Loucy (cell line): ENCODE data around the gene ZNF41.

ENCODE experiments used
- H2AFZ ChIP-seq: fragments of 200-600 bp; sonication (generic); 2 replicates; pipeline ENCODE4 v1.6.0; 2016; ENCODE audit warnings: antibody characterized with exemption, mild to moderate bottlenecking, low read length, moderate library complexity
- H3F3A ChIP-seq: fragments of 200-600 bp; 2 replicates; pipeline ENCODE4 v1.6.0; 2016; ENCODE audit warnings: antibody characterized with exemption, low read depth, mild to moderate bottlenecking
- H3K27me3 ChIP-seq: fragments of 200-600 bp; sonication (generic); 2 replicates; pipeline ENCODE4 v1.6.1; 2014; ENCODE audit warnings: low read length, mild to moderate bottlenecking; ENCODE audit not compliant: insufficient read depth, poor library complexity, severe bottlenecking
- H3K36me3 ChIP-seq: fragments of 200-600 bp; sonication (generic); 2 replicates; pipeline ENCODE4 v1.6.1; 2016; ENCODE audit warnings: low read length; ENCODE audit not compliant: insufficient read depth
- H3K4me1 ChIP-seq: fragments of 200-600 bp; sonication (generic); 2 replicates; pipeline ENCODE4 v1.5.1; 2014; ENCODE audit warnings: low read length, mild to moderate bottlenecking; ENCODE audit not compliant: insufficient read depth, poor library complexity, severe bottlenecking
- H3K4me2 ChIP-seq: fragments of 200-600 bp; sonication (generic); 2 replicates; pipeline ENCODE4 v1.6.0; 2014; ENCODE audit warnings: antibody characterized with exemption, low read length, low read depth, mild to moderate bottlenecking; ENCODE audit not compliant: poor library complexity, severe bottlenecking
- H3K4me3 ChIP-seq: fragments of 200-600 bp; sonication (generic); 2 replicates; pipeline ENCODE4 v1.5.1; 2014; ENCODE audit warnings: low read length, mild to moderate bottlenecking, mixed read lengths; ENCODE audit not compliant: poor library complexity, severe bottlenecking
- H3K79me2 ChIP-seq: fragments of 200-600 bp; sonication (generic); 2 replicates; pipeline ENCODE4 v1.6.1; 2014; ENCODE audit warnings: low read length; ENCODE audit not compliant: insufficient read depth
- H3K9ac ChIP-seq: fragments of 200-600 bp; sonication (generic); 2 replicates; pipeline ENCODE4 v1.6.0; 2014; ENCODE audit warnings: mild to moderate bottlenecking, low read depth, low read length, moderate library complexity; ENCODE audit not compliant: poor library complexity, severe bottlenecking
- H3K9me2 ChIP-seq: fragments of 200-600 bp; sonication (generic); replicated peaks from 2 replicates; pipeline ENCODE4 v1.6.1; 2016; ENCODE audit warnings: low read depth, low read length, mixed read lengths
- H3K9me3 ChIP-seq: fragments of 200-600 bp; sonication (generic); 2 replicates; pipeline ENCODE4 v1.6.1; 2014; ENCODE audit warnings: mild to moderate bottlenecking, antibody characterized with exemption, low read length, low read depth; ENCODE audit not compliant: insufficient read depth
- H4K20me1 ChIP-seq: fragments of 200-600 bp; sonication (generic); 2 replicates; pipeline ENCODE4 v1.6.0; 2014; ENCODE audit warnings: antibody characterized with exemption, low read length, mild to moderate bottlenecking; ENCODE audit not compliant: insufficient read depth, poor library complexity, severe bottlenecking
- EZH2phosphoT487 ChIP-seq: fragments of 200-600 bp; IDR thresholded peaks from 2 replicates; pipeline ENCODE4 v1.6.1; 2018; ENCODE audit warnings: antibody characterized with exemption, mild to moderate bottlenecking, moderate library complexity, borderline replicate concordance
- TF ChIP-seq, protein P1 (sequence below): fragments of 200-600 bp; sonication (generic); conservative IDR thresholded peaks from 2 replicates; pipeline ENCODE4 v1.5.1; 2014; ENCODE audit warnings: mild to moderate bottlenecking, antibody characterized with exemption, low read length

Gene ZNF41

DNA sequence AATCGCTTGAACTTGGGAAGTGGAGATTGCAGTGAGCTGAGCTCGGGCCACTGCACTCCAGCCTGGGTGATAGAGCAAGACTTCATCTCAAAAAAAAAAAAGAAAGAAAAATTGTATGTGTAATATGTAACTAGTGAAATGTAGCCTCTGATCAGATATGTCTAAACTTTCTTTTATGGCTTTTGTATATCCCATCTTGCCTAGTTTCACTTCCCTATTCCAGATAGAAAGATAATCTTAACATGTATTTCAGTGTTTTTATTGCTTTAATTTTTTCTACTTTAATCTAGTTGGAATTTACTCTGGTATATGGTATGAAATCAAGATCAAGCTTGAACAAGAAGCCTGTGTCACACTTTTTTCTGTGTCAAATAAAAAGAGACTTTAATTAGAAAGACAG lies 1.9 kb upstream of the ZNF41 start:
- Histone ChIP-seq H3K79me2 (peaks cover 39% of the 10 kb centered on the region), H3K9me3 (no peaks in the 10 kb centered on the region), H3K36me3 (no peaks in the 10 kb centered on the region), H3F3A (no peaks in the 10 kb centered on the region), H4K20me1 (no peaks in the 10 kb centered on the region), H3K4me2 (peak overlapping the region; percentile 97), H2AFZ (no peak overlapping the region), H3K9me2 (no peaks in the 10 kb centered on the region), H3K9ac (peak overlapping the region; percentile 83), H3K27me3 (no peaks in the 10 kb centered on the region), H3K4me1 (peaks cover 12% of the 10 kb centered on the region), H3K4me3 (peak overlapping the region; percentile 88)
- TF ChIP-seq, protein P1, sequence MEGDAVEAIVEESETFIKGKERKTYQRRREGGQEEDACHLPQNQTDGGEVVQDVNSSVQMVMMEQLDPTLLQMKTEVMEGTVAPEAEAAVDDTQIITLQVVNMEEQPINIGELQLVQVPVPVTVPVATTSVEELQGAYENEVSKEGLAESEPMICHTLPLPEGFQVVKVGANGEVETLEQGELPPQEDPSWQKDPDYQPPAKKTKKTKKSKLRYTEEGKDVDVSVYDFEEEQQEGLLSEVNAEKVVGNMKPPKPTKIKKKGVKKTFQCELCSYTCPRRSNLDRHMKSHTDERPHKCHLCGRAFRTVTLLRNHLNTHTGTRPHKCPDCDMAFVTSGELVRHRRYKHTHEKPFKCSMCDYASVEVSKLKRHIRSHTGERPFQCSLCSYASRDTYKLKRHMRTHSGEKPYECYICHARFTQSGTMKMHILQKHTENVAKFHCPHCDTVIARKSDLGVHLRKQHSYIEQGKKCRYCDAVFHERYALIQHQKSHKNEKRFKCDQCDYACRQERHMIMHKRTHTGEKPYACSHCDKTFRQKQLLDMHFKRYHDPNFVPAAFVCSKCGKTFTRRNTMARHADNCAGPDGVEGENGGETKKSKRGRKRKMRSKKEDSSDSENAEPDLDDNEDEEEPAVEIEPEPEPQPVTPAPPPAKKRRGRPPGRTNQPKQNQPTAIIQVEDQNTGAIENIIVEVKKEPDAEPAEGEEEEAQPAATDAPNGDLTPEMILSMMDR, result no peak
- TF ChIP-seq EZH2phosphoT487, result no peak

DNA sequence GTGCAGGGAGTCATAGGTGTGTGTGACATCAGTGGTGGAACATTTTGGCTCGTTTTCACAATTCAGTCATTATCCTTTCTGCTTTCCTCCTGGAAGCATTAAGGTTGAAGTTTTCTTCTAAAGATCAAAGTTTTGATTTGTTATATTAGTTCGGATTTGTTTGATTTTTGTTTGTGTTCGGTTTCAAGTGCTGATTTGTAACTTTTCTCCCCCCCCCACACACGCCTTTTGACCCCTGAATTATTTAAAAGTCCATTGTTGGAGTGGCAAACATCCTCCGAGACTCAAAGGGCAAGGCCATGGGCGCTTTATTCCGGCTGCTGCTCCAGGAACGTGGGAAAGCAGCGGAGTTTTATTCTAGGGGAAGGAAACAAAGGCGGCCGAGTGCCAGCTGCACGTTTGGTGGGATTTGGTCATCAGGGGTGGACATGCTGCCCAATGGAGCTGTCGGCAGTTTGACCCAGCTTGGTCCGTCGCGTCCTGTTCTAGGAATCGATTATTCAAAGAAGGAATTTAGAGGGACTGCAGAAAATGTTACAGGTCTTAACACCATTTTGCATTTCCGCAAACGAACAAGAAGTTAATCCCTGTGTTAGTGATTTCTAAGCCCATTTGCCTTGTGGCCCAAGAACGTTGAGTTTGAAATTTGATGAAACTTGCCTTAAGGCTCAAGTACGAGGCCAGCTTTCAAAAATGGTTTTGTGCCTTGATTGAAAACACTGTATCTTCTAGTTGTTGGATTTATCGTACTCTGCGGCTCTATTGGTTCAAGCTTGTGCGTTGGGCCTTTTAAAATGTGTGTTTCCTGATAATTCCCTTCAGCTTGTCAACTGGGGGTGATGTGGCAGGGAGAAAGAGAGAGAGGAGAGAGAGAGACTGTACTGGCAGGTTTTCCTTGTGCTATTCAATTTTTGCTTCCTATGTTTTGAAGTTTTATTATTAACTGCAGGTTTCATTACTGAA lies 565 bp upstream of the ZNF41 start:
- Histone ChIP-seq H3K27me3 (no peaks in the 10 kb centered on the region), H4K20me1 (no peaks in the 10 kb centered on the region), H3K79me2 (peaks cover 44% of the 10 kb centered on the region), H3K4me2 (peak overlapping the region; percentile 97), H3K9ac (peak overlapping the region; percentile 83), H2AFZ (peak overlapping the region; percentile 81), H3K9me2 (no peaks in the 10 kb centered on the region), H3K4me3 (peak overlapping the region; percentile 88), H3K9me3 (no peaks in the 10 kb centered on the region), H3K36me3 (no peaks in the 10 kb centered on the region), H3K4me1 (peaks cover 12% of the 10 kb centered on the region), H3F3A (no peaks in the 10 kb centered on the region)
- no peak for TF ChIP-seq EZH2phosphoT487
- TF ChIP-seq, protein P1, result no peak

DNA sequence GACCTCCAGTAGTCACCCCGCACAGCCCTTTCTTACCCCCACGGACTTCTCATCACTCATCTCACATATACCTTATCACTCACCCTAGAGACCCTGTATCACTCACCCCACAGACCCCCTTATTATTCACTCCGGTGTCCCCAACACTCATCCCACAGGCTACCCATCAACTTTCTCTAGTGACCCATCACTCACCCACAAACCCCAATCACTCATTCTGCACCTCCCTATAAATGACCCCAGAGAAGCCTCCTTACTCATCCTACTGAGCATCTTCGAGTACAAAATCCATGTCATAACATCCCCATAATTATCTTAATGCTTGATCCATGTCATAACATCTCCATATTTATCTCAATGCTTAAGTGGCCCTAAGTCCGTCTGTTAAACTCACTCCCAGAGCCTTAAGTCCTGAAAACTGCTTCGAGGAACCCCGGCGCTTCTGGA lies 934 bp downstream of the ZNF41 start:
- TF ChIP-seq, protein P1, result no peak
- TF ChIP-seq EZH2phosphoT487, result no peak
- Histone ChIP-seq H3K9ac (peak overlapping the region; percentile 83), H4K20me1 (no peaks in the 10 kb centered on the region), H3K4me1 (peaks cover 12% of the 10 kb centered on the region), H3F3A (no peaks in the 10 kb centered on the region), H3K4me3 (peak overlapping the region; percentile 88), H3K9me2 (no peaks in the 10 kb centered on the region), H3K9me3 (no peaks in the 10 kb centered on the region), H3K27me3 (no peaks in the 10 kb centered on the region), H3K79me2 (peaks cover 44% of the 10 kb centered on the region), H3K4me2 (peak overlapping the region; percentile 97), H3K36me3 (no peaks in the 10 kb centered on the region), H2AFZ (peak overlapping the region; percentile 81)
